ENCODE results near the gene PIAS2.
A peak's percentile ranks its signal among the peaks of the same experiment; 100 is the strongest.
"Not testable (repeated sequence)": the region's sequence is repeated elsewhere in the genome, so short reads cannot be mapped to it uniquely, and the experiment has no call there.

Gene PIAS2

DNA sequence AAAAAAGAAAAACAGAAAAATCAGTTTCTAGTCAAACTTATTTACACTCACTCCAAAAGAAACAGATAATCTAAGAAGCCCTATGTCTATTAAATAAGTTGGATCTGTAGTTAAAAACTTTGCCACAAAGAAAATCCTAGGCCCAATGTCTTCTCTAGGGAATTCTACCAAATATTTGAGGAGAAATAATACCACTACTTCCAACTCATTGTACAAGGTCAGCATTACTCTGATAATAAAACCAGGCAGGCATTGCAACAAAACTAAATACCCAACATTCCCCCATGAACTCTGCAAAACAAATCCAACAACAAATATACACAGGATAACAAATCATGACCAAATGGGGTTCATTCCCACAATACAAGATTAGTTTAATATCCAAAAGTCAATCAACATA, 86.7 kb downstream of the PIAS2 start:
- DNase-seq = no peak

DNA sequence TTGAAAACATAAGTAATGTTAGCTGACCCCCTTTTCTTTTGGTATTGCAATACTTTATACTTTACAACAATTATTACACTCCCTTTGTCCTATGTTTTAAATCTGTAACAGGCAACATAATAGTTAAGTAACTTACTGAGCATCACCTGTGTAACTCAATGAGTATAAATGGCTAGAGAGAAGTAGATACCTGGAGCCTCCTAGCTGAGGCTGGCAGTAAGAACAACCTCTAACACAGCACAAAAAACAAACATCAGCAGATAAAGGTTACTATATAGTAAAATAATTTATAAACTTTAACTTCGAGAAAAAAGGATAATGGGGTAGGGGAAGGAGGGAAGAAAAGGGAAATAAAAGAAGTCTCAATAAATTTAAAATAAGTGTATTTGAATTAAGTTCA, 87.4 kb downstream of the PIAS2 start:
- DNase-seq = no peak

DNA sequence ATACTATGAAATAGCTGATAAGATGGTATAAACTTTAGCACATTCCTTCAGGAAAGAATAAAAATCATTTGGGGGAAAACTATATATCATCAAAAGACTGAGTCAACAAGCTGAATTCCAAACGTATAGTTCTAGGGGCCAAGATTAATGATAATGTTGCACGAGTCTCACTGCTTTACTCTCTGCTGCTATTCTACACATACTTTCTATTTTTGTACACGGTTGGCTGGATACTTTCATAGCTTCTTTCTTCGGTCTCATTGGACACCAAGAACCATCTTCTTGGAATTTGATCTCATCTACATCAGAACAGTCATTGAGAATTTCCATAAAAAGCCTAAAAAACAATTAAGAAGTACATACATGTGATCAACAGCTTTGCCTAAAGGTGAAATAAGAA, 87.8 kb downstream of the PIAS2 start:
- DNase-seq = no peak

DNA sequence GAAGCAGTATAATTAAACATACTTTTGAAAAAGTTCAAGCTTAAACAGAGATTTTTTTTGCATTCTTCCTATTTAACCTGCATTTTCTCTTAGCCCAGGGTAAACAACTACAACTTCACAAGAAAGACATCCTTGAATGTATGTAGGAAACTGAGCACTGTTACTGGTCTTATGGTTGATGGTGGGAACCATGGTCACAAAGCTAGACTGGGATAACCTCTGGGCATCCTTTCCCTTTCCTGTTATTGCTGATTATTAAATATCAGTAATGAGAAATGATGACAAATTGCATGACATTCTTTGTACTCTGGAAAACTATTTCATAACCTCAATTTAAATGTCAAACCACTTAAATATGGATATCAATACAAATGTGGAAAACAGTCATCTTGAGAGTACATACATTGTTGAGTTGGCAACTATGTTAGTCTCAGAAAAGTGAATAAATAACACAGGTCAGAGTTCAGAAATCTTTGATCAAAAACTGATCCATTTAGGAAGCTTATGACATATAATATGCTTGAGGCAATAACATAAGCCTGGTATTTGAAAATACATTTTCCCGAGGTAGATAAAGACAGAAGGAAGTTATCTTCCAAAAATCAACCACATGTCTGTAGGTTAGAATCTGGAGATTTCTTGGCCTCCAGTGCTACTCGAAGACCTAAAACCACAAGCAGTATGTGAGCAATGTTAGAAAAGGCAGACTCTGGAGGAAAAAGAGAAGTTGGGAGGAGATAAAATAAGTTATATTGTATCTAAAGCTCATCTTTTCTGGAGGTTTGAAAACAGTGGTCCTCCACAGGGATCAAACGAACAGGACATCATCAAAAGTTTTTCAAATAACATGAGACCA, 95.2 kb downstream of the PIAS2 start:
- DNase-seq = no peak

DNA sequence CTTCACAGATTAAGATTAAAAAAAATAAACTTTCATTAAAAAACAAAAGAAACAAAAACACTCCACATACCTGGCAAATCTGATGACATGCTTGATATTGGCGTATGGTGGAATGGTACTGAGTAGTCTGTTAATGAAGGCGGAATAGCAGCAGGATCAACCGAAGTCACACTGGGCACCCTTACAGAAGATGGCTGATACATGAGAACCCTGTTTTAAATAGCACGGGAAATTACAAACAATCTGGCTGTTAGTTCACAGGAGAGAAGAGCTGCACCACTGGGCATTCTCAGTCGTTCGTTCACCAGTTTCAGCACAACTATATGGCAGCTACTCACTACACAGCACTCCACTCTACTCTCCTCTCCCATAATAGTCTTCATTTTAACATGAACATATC, 96.4 kb downstream of the PIAS2 start:
- no peak for DNase-seq

DNA sequence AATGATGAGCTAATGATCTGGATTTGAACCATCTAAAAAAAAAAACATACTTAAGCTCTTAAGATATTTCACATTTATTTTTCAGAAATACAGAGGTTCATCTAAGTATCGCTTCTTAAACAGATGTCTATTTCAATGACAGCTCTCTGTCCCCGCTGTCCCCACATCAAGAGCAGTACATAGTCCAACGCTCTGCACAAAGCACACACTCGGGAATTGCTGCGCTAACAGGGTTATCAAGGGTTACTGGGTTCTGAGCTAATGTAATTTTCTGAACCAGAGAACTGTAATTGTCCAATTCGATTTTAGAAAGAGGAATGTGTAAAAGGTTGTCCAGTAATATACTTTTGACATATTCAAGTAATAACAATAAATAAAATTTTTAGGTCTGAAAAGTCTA, 101.6 kb downstream of the PIAS2 start:
- DNase-seq = no peak

DNA sequence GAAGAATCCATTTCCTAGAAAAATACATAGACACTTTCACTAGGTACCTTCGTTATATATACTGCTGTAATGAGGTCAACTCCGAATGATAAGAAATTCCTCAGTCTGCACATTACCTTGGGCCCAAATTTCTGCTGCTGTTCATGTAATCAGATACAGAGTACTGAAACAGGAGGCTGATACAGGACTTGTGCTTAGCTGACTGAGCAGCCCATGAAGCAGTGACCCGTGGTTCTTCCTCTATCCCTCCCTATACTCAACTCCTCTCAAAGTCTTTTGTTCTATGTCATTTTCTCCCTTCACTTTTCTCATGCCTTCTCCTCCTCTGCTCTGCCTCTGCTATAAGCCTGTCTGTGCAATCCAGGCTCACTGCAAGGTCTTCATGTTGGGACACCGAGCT, 102.9 kb downstream of the PIAS2 start:
- DNase-seq = no peak

DNA sequence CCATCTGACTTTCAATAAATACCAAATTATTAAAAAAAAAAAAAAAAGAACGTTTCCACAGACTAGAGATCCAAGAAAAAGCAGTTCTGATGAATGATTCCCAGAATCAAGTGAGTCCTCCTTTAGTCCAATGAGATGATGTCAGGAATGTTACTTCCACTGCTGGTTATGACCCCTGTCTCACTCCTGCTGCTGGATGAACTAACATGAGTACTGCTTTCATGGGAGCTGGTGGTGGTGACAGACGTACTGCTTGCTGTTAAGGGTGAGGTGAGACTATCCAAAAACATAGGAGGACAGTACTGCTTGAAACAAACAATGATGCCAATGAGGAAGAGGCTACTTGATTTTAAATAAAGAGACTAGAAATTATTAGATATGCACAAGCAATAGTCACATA, 105.0 kb downstream of the PIAS2 start:
- no peak for DNase-seq

DNA sequence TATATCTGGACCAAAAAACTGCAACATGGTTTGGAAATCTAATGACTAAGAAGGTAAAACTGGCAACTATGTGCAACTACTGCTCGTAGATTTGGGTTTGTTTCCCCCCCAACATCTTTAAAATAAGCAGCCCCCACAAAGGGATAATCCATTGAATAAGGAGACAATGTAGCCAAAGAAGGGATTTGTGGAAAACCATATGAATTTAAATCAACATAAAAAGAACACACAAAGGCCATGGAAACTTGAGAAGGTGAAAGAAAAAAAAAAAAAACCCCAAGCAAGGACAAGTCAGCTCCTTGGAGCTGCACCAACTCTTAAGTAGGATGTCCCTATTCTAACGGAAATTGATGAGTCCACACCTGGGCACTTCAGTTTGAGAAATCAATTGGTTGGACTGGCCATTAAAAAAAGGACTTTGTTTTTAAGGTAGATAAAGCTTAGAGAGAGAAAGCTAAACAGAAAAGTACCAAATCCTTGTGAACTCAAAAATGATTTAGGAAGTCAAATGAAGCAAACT, 106.8 kb downstream of the PIAS2 start:
- no peak for DNase-seq

DNA sequence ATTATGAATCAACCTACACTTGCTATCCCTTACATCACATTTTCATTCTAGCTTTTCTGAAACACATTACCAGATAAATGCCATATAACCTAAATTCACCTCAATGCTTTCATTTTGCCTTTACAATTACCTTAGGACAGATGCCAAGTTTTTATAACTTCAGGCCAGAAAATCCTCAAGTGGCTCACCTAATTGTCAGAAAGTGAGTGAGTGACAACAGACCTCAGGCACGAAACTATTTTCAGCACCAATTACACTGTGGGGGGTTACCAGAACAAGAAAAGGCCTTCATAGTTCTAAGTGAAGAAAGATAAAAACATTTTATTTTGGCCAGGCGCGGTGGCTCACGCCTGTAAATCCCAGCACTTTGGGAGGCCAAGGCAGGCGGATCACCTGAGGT, 108.2 kb downstream of the PIAS2 start:
- no peak for DNase-seq

DNA sequence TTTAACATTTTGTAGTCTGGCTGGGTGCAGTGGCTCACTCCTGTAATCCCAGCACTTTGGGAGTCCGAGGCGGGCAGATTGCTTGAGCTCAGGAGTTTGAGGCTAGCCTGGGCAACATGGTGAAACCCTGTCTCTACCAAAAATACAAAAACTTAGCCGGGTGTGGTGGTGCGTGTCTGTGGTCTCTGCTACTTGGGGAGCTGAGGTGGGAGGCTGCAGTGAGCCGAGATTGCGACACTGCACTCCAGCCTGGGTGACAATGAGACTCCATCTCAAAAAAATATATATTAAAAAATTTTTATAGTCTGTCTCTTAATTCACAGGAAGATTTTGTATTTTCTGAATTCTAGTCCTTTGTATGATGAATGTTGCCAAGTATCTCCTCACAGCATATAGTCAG, 121.4 kb downstream of the PIAS2 start:
- DNase-seq = not testable (repeated sequence)

DNA sequence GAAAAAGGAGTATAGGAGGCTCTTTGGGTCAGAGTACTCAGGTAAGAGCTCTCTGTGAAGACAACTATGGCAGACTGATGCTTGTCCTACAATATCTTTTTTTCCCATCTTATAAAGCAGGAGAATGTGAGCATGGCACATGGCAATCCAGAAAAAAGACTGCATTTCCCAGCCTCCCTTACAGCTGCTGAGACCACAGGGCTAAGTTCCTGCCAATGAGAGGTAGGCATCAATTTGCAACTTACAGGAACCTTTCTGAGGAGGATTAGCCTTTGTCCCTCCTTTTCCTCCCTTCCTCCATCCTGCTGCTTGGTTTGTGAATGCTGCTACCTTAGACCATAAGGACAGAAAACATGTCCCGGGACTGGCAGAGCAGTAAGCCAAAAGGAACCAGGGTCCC, 122.7 kb downstream of the PIAS2 start:
- DNase-seq = no peak

DNA sequence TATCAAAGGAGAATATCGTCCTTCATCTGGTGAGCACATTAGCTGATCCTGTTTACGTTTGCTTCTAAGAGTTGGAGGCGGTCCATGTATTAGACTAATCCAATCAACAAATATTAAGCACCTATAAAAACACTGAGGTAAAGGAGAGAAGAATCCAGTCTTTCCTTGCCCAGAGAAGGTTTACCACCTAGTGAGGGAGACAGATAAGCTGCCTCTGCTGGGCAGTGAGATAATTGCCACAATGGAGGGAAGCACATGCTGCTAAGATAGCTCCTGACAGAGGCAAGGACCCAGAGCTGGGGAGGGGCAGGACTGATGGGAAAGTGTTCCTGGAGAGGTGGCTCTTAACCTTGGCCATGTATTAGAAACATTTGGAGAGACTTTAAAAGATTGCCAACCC, 123.7 kb downstream of the PIAS2 start:
- peak in 1 of 2 experiments; percentile 0 for DNase-seq

DNA sequence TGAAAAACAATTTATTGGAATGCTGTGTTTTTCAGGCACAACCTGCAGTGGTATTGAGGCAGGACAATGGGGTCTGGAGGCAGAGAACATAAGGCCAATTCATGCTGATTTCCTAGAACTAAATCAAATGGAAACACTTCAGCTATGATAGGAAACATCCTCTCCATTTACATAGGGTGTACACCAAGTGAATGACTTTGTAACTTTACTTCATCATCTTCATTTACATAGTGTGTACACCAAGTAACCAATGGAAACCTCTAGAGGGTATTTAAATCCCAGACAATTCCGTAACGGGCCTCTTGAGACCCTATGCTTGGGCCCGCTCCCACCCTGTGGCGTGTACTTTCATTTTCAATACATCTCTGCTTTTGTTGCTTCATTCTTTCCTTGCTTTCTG, 128.2 kb downstream of the PIAS2 start:
- no peak for DNase-seq

DNA sequence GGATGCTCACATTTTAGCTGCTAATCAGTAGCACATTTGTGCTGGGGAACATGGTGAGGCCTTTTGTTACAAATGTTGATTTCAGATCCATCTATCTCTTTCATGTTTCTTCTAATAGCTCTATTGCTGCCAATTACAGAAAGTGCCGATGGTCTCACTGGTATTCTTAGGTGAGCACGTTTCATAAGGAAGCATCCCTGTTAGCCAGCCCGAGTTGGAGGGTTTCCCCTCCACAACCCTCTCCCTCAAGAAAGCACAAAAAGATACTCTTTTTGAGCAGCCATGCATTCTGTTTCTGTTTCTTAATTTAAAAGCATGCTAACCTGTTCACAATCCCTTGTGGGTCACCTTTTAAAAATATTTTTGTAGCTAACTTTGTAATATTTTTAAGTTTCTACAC, 129.6 kb downstream of the PIAS2 start:
- DNase-seq = no peak

DNA sequence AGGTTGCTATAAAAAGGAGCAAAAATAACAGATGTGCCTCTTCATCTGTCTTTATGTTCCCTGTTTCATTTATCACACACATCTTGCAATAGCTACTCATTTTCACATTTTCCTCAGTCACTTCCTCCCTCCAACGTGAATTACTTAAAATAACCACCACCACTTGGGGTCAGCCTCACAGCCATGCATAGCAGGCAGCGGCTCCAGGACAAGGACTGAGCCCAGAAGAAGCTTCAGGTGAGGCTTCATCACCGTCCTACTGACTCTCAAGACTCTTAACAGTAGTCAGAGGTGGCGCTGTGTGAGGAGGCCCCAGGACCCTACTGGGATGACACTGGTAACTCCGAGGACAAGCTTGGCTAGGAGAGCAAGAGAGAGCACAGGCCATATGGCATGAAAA, 144.9 kb downstream of the PIAS2 start:
- DNase-seq = no peak

DNA sequence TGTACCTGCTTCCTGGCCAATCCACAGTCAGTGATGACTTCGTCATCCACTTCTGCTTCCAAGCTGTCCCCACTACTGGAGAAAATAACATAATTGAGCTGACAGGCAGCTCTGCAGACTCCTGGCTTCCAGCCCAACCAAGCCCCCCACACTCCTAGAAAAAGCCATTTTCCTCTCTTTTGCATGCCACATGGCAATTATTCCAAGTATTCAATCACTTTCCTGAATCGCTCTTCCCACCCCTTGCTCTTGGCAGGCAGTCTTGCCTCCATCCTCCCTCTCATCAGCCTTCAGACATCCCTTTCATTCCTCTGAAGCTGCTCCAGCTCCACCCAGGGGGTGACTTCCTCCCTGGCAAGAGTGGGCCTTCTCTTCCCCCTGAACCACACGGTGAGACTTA, 146.2 kb downstream of the PIAS2 start:
- no peak for DNase-seq

DNA sequence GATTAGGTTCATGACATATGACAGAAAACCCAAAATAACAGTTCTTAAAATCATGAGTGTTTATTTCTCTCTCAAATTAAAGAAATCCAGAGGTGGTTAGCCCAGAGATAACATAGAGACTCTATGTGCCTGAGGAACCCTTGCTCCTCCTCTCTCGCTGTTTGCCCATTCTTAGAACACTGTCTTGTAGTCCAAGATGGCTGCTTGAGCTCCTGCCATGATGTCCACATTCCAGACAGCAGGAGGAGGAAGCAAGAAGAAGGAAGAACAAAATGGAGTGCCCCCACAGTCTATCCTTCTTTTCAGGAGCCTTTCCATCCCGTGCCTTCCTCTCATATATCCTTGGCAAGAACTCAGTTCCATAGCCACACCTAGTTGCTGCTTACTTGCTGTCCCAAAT, 146.6 kb downstream of the PIAS2 start:
- DNase-seq = no peak

DNA sequence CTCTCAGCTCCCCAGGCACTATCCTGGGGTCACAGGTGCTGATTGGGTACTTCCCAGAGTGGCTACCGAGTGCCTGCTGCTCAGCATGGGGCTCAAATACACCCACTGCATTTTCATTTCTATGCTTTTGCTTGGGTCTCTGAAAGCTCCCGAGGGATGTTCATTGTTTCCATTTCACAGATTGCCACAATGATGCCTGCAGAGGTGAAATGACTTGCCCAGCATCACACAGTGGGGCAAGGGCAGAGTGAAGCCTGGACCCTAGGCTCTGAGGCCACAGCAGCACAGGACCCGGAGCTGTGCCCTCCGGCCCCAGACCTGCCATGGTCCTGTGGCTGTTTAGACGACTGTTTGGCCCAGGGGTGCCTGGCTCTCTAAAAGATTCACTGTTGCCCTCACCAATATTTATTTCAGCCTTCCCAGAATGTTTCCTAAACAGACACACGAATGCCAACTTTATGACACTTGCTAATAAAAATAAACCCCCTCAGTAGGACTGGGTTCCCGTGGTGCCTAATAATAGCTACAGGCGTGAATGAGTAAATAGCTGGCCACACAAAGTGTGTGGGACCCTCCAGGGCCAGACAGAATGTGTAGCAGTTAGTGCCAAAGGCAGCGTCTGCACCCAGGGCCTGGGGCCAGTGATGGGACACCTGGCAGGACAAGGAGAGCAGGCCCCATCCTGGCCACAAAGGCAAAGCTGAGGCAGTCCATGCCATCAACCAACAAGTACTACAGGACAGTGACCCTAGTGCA, 149.0 kb downstream of the PIAS2 start:
- no peak for DNase-seq

DNA sequence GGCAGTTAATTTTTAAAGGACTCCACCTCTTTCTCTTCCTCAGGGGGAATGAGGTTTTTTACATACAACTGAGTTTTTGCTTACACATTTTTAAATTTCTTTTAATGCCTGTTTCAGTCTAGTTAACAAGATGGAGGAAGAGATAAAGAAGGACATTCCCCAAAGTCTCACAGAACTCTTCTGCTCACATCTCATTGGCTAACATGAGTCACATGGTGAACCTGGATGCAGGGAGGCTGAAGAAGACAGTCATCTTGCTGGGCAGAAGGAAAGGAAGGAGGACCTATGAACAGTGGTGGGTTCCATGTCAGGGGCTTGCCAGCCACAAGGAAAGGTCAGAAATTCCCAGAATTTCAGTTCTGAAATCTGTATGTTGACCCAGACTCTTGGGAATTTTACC, 150.1 kb downstream of the PIAS2 start:
- DNase-seq = no peak

DNA sequence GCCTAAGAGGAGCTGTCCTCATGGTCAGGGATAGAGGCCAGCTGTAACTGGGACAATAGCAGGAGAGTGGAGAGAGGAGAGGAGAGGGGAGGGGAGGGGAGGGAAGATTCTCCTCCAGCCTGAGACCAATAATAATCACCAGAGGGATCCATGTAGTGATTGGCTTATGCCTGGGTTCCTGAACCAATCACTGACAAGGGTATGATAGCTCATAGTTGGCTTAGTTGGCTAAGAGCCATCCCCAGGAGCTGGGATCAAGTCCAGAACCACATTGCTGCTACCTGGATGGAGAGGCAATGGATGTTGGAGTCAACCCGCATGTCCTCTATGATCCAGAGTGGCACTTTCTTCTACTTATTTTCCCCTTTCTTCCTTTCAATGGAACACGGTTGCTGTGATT, 152.7 kb downstream of the PIAS2 start:
- DNase-seq = no peak

DNA sequence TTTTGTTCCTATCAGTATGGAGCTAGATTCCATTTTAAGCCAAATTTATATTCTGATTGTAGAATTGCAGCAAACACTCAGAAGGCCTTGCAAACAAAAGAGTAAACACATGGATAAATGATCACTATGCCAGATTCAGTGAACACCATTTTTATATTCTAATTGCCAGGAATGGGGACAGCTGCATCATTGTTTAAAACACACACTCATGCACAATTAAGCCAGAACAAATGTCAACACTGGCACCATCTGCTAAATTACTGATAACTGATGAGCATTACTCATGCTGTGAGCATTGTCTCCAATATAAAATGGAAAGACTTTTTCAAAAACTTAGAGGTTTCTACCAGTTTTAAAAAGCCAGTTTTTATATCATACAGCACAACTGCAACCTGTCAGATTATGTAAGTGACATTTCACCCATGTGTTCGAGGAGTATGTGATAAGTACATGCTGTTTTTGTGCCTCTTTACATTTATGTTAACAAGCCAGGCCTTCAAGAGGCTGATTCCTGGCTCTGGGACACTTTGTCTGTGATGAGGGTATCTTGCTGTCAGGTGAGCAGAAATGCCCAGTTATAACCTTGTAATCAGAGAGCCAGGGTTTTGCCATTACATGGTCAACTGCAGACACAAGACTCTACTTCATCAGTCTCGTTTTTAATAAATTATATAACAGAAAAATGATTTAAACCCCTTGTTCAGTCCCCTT, 156.1 kb downstream of the PIAS2 start:
- no peak for DNase-seq

DNA sequence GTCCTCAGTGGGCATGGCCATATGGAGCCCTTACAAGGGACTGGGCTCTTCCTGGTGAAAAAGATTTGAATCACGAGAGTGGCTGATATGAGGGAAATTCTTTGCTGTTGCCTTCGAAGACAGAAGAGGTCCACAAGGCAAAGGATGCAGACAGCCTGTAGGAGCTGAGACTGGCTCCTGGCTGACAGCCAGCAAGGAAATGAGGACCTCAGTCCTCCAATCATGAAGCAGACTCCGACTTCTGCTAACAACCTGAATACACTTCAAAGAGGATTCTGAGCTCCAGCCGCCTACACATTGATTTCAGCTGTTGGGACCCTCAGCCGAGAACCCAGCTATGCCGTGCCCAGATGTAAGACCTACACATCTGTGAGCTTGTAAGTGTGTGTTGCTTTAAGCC, 157.4 kb downstream of the PIAS2 start:
- no peak for DNase-seq

Measured in NCI-H187 (cell line).